Stimulated activated naive B cell treated with anti-CD40 and anti-IgM and Interleukin-4, amounts not matched to agents 10 μg/mL and 1 μg/mL and 100 μg/mL, for 72 hours (primary cell): ENCODE results near the gene FAT4.

ENCODE experiments used
- ATAC-seq, 2 donors: fragments of 150-1000 bp; cut with Tn5 transposase; replicated peaks; 2 replicates each; pipeline ENCODE4 v1.10.0; 2021; ENCODE audit warnings: moderate library complexity in 1 of 2
- DNase-seq: peaks from one replicate; pipeline ENCODE4 v3.0.0; 2021
- H3K27ac Mint-ChIP-seq: one replicate; pipeline ENCODE4 v1.8.0; 2022; ENCODE audit warnings: mild to moderate bottlenecking, mixed read lengths
- H3K27me3 Mint-ChIP-seq, 2 donors: one replicate each; pipeline ENCODE4 v1.8.0; 2022; ENCODE audit warnings: mixed read lengths in 2 of 2
- H3K36me3 Mint-ChIP-seq, 2 donors: one replicate each; pipeline ENCODE4 v1.8.0; 2022; ENCODE audit warnings: mixed read lengths in 2 of 2, mild to moderate bottlenecking in 1 of 2
- H3K4me1 Mint-ChIP-seq, 2 donors: one replicate each; pipeline ENCODE4 v1.8.0; 2022; ENCODE audit warnings: mixed read lengths in 2 of 2, mild to moderate bottlenecking in 1 of 2
- H3K4me3 Mint-ChIP-seq, 2 donors: one replicate each; pipeline ENCODE4 v1.8.0; 2022; ENCODE audit warnings: mild to moderate bottlenecking in 2 of 2, mixed read lengths in 2 of 2, moderate library complexity in 1 of 2
- H3K9me3 Mint-ChIP-seq, 2 donors: one replicate each; pipeline ENCODE4 v1.8.0; 2022; ENCODE audit warnings: mixed read lengths in 2 of 2, mild to moderate bottlenecking in 1 of 2

Gene FAT4

DNA sequence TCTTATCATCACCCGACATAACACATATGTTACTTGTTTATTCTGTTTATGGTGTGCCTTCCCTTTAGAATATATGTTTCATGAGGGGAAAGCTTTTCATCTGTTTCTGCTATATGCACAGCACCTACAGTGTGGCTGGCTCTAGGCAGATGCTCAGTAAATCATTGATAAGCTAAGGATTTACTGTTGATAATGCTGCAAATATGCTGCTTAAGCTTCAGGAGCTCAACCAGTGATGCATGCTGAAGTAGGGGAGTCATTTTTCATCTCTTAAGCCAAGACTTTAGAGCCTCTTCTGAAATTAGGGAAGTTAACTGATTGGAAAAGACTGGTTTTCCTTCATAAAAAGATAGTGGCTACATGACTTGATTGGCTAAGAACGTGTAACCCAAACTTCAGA, 16.4 kb downstream of the FAT4 start:
- Mint-ChIP-seq H3K4me3 (no peak overlapping the region), H3K36me3 (no peaks in the 10 kb centered on the region), H3K27ac (no peak overlapping the region), H3K9me3 (no peaks in the 10 kb centered on the region), H3K27me3 (no peaks in the 10 kb centered on the region), H3K4me1 (no peaks in the 10 kb centered on the region)
- ATAC-seq (no peak), DNase-seq (no peak)

DNA sequence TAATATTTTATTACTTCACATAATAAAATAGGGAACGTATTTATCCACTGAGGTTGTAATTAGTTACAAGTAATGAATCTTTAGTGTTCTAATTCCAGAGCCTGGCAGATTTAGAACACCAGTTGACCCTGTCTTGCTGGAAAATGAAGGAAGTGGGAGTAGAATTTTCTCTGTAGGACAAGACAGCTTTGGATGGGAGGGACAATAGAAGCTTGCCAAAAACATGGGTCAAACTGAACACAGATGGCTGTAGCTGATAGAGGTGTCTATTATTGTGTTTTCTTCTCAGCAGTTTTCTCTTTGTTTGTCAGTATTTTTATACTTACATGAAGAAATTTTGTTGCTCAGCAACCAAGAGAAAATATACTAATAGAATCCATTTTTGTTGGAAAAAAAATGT, 20.2 kb downstream of the FAT4 start:
- H3K4me3 Mint-ChIP-seq, result no peak overlapping the region
- ATAC-seq (no peak), DNase-seq (no peak)
- H3K27me3 Mint-ChIP-seq, result no peaks in the 10 kb centered on the region
- H3K36me3 Mint-ChIP-seq, result no peaks in the 10 kb centered on the region
- no peaks in the 10 kb centered on the region for H3K4me1 Mint-ChIP-seq
- H3K9me3 Mint-ChIP-seq, result no peaks in the 10 kb centered on the region
- H3K27ac Mint-ChIP-seq, result no peak overlapping the region

DNA sequence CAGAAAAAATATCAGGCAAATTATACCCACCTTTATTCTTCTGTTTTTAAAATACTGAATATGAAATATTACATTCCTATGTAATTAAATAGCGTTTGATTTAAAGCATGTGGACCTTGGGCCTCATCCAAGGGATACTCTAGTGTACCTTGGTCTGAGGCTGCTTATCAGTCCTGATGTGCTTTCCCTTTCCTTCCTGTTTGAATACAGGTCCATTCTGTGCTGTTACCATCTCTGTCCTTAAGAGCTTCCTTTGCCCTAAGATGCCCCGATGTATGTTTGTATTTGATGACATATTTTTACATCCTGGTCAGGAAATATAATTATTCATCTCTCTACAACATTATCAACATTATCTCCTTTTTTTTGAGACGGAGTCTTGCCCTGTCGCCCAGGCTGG, 24.1 kb downstream of the FAT4 start:
- no peaks in the 10 kb centered on the region for H3K27me3 Mint-ChIP-seq
- no peak for ATAC-seq
- no peaks in the 10 kb centered on the region for H3K36me3 Mint-ChIP-seq
- no peak overlapping the region for H3K27ac Mint-ChIP-seq
- no peak for DNase-seq
- no peaks in the 10 kb centered on the region for H3K4me1 Mint-ChIP-seq
- H3K9me3 Mint-ChIP-seq, result no peaks in the 10 kb centered on the region
- no peak overlapping the region for H3K4me3 Mint-ChIP-seq

DNA sequence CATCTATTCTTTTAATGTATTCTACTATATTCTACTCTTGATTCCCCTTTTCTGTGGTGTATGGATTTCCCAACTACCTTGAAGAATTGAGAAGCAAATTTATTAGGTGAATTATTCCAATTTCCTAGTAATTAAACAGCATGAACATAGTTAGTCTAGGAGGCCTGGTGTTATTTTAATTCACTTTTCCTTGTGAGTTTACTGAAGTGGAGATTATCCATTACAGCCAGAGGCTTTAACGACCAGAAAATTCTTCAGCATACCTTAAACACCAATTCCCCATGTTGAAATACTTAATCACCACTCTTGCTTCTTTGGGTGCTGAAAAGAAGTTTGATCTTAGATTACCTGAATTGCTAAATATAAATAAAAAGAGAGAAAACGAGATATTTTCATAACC, 29.4 kb downstream of the FAT4 start:
- Mint-ChIP-seq H3K36me3 (no peaks in the 10 kb centered on the region), H3K4me3 (no peak overlapping the region), H3K9me3 (no peaks in the 10 kb centered on the region), H3K27ac (no peak overlapping the region), H3K4me1 (no peaks in the 10 kb centered on the region), H3K27me3 (no peaks in the 10 kb centered on the region)
- ATAC-seq (no peak), DNase-seq (no peak)

DNA sequence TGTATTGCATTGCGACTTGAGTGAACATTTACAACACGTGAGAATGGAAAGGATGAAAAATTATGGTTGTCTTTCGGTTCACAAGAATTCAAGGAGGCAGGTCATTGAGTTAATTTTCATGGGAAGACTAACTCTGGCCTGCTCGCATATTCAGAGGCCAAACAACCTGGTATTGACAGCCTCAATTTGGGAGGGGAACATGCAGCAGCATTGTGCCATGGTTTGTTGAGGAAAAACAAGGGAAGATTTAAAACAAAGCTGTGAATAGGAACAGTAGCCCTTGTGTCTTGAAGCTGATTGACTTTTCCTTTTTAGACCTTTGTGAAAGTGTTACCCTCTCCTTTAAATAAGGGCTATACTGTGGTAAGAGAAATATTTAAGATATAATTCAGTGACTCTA, 31.9 kb downstream of the FAT4 start:
- DNase-seq (no peak), ATAC-seq (no peak)
- no peaks in the 10 kb centered on the region for H3K36me3 Mint-ChIP-seq
- no peaks in the 10 kb centered on the region for H3K27me3 Mint-ChIP-seq
- H3K9me3 Mint-ChIP-seq, result no peaks in the 10 kb centered on the region
- H3K4me1 Mint-ChIP-seq, result no peaks in the 10 kb centered on the region
- H3K27ac Mint-ChIP-seq, result no peak overlapping the region
- H3K4me3 Mint-ChIP-seq, result no peak overlapping the region

DNA sequence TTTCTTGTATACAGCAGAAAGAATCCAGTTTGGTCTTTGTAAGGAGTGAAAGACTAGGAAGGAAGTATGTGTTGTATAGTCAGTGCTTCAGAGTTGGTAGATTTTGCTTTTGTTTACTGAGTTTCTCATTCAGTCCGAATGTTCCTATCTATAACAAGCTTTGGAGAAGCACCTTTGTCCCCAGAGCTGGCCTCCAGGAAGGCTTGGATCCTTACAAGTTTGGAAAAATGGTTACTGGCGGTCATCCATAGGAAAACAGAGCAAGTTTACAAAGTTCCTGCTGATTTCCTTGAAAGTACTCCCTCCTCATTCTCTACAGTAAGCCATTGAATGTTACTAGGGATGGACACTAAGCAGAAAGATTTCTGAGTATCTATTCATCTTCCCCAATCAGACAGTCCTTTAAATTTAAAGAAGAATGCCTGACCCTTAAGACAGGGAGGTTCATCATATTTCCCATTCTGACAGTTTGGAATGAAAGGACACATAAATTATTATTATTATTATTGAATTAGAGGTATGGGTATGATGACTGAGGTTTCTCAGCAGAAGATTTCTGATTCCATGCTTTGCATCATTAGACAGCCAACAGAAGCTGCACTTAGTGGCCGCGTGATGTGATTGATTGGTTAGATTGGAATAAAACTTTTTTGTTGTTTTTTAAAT, 35.8 kb downstream of the FAT4 start:
- no peak overlapping the region for H3K4me3 Mint-ChIP-seq

DNA sequence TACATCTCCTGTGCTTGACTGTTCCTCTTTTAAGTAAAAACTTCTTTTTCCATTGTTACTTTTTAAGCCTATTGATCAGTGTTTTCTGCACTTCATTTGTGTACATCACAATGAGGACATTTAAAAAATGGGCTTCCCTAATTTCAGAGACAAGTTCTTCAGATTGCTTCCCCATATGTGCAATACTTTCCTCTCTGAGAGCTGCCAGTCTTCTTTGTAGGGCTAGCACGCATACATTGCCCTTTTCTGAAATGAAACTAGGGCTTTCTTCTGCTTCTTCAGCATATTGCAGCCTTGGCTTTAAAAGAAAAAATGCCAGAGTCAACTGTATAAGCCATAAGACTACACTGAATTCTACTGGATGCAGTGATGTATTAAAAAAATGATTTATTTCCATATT, 37.8 kb downstream of the FAT4 start:
- no peak for DNase-seq
- H3K27ac Mint-ChIP-seq, result no peak overlapping the region
- H3K4me1 Mint-ChIP-seq, result no peaks in the 10 kb centered on the region
- no peaks in the 10 kb centered on the region for H3K27me3 Mint-ChIP-seq
- H3K4me3 Mint-ChIP-seq, result no peak overlapping the region
- no peaks in the 10 kb centered on the region for H3K9me3 Mint-ChIP-seq
- H3K36me3 Mint-ChIP-seq, result no peaks in the 10 kb centered on the region
- no peak for ATAC-seq

More for the DNA sequence above, 35.8 kb downstream of the FAT4 start:
- Mint-ChIP-seq H3K4me1 (no peaks in the 10 kb centered on the region), H3K27ac (no peak overlapping the region), H3K27me3 (no peaks in the 10 kb centered on the region), H3K9me3 (no peaks in the 10 kb centered on the region), H3K36me3 (no peaks in the 10 kb centered on the region)
- ATAC-seq, result no peak
- DNase-seq, result no peak

DNA sequence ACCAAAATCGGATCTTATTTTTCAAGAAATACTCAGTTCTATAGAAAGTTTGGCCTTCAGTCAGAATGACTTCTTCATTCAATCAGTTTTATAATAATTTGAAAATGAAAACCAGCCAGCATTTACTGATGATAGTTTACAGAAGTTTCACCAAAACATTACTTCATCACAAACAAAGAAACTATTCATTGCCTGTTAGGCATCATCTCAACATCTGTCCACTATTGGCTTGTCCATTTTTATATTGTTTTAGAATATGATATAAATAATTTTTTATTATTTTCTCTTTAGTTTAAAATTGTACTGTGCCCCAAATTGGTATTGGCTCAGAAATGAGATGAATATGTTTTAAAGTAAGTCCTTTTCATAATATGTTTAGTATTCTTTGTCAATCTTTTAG, 38.4 kb downstream of the FAT4 start:
- Mint-ChIP-seq H3K36me3 (no peaks in the 10 kb centered on the region), H3K4me1 (no peaks in the 10 kb centered on the region), H3K27ac (no peak overlapping the region), H3K4me3 (no peak overlapping the region), H3K9me3 (no peaks in the 10 kb centered on the region), H3K27me3 (no peaks in the 10 kb centered on the region)
- ATAC-seq (no peak), DNase-seq (no peak)

DNA sequence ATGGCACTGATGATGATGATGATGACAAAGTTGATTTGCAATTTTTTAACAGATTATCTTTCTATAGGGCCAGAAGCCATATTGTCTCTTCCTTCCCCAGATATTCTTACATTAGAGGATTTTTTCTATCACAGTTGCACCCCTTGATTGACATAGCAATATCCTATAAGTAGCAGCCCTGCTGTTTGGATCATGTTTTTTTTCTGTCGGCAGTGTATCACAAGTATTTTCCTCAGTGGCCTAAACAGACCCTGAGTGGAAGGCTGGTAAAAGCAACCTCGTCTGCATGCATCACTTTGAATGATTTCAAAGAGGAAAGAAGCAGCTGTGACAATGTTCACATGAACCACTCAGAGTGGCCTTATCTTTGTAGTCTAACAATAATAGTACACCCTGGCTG, 41.0 kb downstream of the FAT4 start:
- Mint-ChIP-seq H3K9me3 (no peaks in the 10 kb centered on the region), H3K27me3 (no peaks in the 10 kb centered on the region), H3K4me1 (no peaks in the 10 kb centered on the region), H3K27ac (no peak overlapping the region), H3K36me3 (no peaks in the 10 kb centered on the region), H3K4me3 (no peak overlapping the region)
- DNase-seq (no peak), ATAC-seq (no peak)

DNA sequence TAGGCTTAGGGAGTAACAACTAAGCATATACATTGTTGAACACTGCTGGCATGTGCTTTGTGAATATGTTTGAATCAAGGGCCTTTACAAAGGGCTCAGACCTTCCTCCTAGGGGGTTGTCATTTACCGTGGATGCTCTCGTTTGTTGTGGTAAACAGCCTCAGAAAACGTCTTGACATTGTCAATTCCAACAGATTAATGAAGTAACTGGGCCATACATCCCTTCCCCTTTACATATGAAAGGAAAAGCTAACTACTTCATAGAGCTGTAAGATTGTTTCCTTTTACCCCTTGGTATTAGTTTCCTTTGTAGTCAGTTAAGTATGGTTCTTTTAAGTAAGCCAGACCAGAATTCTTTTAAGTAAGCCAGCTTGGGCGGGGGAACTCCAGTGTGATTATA, 42.9 kb downstream of the FAT4 start:
- ATAC-seq (no peak), DNase-seq (no peak)
- no peak overlapping the region for H3K27ac Mint-ChIP-seq
- H3K4me1 Mint-ChIP-seq, result no peaks in the 10 kb centered on the region
- H3K36me3 Mint-ChIP-seq, result no peaks in the 10 kb centered on the region
- no peaks in the 10 kb centered on the region for H3K27me3 Mint-ChIP-seq
- H3K4me3 Mint-ChIP-seq, result no peak overlapping the region
- H3K9me3 Mint-ChIP-seq, result no peaks in the 10 kb centered on the region

DNA sequence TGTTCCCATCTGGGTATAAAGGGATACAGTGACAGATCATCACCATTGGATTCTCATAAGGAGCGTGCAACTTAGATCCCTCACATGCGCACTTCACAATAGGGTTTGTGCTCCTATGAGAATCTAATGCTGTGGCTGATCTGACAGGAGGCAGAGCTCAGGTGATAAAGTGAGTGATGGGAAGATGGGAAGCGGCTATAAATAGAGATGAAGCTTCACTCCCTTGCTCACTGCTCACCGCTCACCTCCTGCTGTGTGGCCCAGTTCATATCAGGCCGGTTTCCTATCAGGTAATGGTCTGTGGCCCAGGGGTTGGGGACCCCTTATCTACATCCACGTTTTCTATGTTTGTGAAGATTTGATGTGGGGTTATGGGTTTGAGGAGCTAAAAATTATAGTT, 43.7 kb downstream of the FAT4 start:
- no peaks in the 10 kb centered on the region for H3K27me3 Mint-ChIP-seq

DNA sequence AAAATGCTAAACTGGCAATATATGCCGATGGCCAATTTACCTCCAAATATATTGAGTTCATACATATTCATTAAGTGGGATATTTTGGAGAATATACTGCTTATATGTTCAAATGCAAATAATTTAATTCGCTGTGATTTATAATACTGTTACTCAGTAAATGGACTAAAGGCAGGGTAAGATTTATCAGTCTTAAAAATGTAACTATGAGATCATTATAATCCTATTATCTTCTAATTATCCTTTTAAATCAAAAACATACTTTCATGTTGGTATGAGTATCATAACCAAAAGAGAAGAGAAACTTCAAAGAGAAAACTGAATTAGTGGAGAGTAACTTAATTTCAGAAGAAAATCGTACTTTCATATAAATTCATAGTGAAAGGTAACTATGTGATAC, 44.6 kb downstream of the FAT4 start:
- no peaks in the 10 kb centered on the region for H3K27me3 Mint-ChIP-seq

More for the DNA sequence above, 43.7 kb downstream of the FAT4 start:
- Mint-ChIP-seq H3K9me3 (no peaks in the 10 kb centered on the region), H3K4me3 (no peak overlapping the region), H3K27ac (no peak overlapping the region), H3K4me1 (no peaks in the 10 kb centered on the region), H3K36me3 (no peaks in the 10 kb centered on the region)
- DNase-seq (no peak), ATAC-seq (no peak)

DNA sequence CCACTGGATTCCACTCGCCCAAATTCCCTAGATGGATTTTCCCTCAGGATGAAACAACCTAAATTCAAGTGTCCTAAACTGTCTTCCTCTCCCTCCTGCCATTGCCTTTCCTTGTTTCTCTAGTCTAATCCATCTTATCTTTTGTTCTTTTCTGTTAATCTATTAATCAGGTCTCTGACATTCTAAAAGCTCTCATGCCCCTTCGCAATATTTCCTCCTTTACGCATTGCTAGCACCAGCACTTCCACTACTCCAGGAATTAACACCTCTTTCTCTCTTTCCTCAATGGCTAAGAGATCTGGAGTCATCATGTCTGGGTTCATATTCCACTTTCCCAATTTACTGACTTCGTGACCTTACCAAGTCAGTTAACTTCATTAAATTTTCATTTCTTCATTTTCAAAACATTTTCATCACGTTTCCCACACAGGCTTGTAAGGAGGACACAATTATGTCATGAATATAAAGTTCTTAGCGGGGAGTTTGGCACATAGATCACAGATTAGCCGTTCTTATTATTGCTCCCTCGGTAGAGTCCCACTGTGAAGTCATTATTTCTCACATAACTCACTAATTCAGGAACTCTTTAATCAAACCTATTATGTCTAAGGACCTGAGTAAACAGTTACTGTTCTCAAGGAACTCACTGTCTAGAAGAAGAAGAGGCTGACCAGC, 45.3 kb downstream of the FAT4 start:
- no peaks in the 10 kb centered on the region for H3K36me3 Mint-ChIP-seq
- DNase-seq (no peak), ATAC-seq (no peak)
- no peaks in the 10 kb centered on the region for H3K27me3 Mint-ChIP-seq
- H3K4me3 Mint-ChIP-seq, result no peak overlapping the region
- no peaks in the 10 kb centered on the region for H3K4me1 Mint-ChIP-seq
- H3K9me3 Mint-ChIP-seq, result peaks cover 2 to 4% of the 10 kb centered on the region in 2 donors
- H3K27ac Mint-ChIP-seq, result no peak overlapping the region

More for the DNA sequence above, 44.6 kb downstream of the FAT4 start:
- Mint-ChIP-seq H3K36me3 (no peaks in the 10 kb centered on the region), H3K4me1 (no peaks in the 10 kb centered on the region), H3K27ac (no peak overlapping the region), H3K9me3 (no peaks in the 10 kb centered on the region), H3K4me3 (no peak overlapping the region)
- DNase-seq, result no peak
- no peak for ATAC-seq

DNA sequence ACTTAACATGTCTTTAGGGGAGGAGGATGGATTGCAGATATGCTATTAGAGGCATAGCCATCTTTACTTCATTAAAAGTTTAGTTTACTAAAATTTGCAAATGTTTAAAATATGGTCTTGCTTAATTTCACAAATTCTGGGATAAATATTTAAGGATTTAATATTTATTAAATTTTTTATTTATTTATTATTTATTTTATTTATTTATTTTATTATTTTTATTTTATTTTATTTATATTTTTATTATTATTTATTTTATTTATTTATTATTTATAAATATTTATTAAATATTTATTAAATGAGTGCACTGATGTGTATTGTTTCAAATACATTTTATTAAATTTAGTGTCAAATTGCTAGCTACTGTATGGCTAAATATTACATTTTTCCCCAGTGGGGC, 46.0 kb downstream of the FAT4 start:
- Mint-ChIP-seq H3K36me3 (no peaks in the 10 kb centered on the region), H3K27me3 (no peaks in the 10 kb centered on the region), H3K27ac (no peak overlapping the region), H3K9me3 (peaks cover 2 to 4% of the 10 kb centered on the region in 2 donors), H3K4me3 (no peak overlapping the region), H3K4me1 (no peaks in the 10 kb centered on the region)
- DNase-seq (no peak), ATAC-seq (no peak)
